Measurements from ENCODE around the gene FGA.
A peak's percentile ranks its signal among the peaks of the same experiment; 100 is the strongest.

Gene FGA

DNA sequence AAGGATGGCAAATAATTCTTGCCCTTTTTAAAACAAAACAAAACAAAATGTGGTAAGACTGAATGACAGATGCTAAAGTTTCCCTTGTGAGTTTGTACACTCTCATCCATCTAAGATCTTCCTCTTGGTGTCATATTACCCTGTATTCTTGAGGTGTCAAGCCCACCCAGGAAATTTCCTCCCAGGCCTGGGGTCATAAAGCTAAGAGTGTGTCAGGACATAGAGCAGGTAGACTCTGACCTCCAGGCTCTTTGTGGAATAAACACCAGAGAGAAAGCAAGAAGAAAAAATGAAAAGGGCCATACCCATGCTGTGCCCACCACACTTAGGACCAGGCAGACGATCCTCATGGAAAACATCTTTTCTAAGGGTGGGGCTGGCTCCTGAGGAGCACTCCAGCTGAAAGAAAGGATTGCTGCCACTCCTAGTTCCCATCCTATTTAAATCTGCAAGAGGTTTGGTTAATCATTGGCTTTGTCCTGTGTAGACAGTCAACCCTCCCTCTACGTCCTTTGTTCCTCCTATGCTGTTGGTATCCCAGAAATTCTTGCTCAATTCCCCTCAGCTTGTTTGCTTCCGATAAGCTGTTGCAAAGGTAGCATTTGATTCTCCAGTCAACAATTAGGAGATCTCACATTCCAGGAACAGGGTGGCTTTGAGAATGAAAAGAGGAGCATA, at the start of gene FGA:
Gene FGA (minus strand): TSS at position 414 of the 678 bp plus-strand sequence. CDS start 55 bp downstream, at position 359.
- H3K4me3 ChIP-seq (ENCODE audit: low read length): no peak within 1 kb of the TSS
- TF ChIP-seq, protein P1, sequence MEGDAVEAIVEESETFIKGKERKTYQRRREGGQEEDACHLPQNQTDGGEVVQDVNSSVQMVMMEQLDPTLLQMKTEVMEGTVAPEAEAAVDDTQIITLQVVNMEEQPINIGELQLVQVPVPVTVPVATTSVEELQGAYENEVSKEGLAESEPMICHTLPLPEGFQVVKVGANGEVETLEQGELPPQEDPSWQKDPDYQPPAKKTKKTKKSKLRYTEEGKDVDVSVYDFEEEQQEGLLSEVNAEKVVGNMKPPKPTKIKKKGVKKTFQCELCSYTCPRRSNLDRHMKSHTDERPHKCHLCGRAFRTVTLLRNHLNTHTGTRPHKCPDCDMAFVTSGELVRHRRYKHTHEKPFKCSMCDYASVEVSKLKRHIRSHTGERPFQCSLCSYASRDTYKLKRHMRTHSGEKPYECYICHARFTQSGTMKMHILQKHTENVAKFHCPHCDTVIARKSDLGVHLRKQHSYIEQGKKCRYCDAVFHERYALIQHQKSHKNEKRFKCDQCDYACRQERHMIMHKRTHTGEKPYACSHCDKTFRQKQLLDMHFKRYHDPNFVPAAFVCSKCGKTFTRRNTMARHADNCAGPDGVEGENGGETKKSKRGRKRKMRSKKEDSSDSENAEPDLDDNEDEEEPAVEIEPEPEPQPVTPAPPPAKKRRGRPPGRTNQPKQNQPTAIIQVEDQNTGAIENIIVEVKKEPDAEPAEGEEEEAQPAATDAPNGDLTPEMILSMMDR (IDR thresholded peaks at IDR 0.05; ENCODE audit: insufficient read depth, low read depth, low read length, missing control alignments): no peak
- no peak for DNase-seq (ENCODE audit: low read depth)

DNA sequence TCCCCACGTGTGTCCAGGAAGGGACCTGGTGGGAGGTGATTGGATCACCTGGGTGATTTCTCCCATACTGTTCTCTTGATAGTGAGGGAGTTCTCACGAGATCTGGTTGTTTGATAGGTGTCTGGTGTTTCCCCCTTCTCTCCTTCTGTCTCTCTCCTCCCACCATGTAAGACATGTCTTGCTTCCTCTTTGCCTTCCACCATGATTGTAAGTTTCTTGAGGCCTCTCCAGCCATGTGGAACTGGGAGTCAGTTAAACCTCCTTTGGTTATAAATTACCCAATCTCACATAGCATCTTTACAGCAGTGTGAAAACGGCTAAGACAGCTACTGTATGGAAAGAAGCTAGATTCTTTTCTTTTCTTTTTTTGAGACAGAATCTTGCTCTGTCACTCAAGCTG, 43.5 kb upstream of the FGA start:
- H3K4me3 ChIP-seq (ENCODE audit: low read length): no peak overlapping the region
- TF ChIP-seq, protein P1 (IDR thresholded peaks at IDR 0.05; ENCODE audit: insufficient read depth, low read depth, low read length, missing control alignments): no peak
- DNase-seq (ENCODE audit: low read depth): no peak

DNA sequence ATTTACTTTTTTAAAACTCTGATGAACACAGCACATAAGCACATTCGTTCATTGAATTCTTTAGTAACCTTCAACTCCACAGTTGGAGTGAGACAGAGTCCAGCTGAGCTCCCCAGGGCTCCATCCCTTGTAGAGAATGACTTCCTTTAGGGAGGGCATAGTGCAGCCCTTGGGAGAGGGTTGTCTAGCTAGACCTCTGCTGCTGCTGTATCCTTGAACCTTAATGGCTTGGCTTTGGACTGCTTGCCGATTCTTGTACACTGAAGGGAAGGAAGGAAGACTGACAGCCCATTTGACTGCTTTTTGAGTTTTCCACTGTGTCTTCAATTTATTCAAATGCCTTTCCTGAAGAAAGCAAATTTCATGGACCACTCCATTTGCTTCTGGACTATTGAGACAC, 41.3 kb upstream of the FGA start:
- no peak overlapping the region for H3K4me3 ChIP-seq (ENCODE audit: low read length)
- no peak for DNase-seq (ENCODE audit: low read depth)
- TF ChIP-seq, protein P1 (IDR thresholded peaks at IDR 0.05; ENCODE audit: insufficient read depth, low read depth, low read length, missing control alignments): no peak

DNA sequence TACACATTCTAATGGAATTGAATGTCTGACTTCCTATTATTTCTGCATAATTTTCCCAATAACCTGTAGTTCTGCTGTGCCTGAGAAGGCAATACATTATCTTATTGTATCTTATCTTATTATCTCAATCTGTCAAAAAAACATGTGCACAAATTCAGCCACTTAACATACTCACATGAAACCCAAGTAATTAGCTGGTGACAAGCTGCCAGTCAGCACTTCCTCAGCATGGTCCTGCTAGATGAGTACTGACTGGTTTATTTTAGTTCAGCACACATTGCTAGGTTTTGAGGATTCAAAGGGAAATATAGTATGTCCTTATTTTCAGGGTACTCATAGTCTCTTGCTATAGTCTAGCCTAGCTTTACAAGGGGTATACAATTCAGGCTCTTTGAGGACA, 39.8 kb upstream of the FGA start:
- no peak overlapping the region for H3K4me3 ChIP-seq (ENCODE audit: low read length)
- no peak for DNase-seq (ENCODE audit: low read depth)
- TF ChIP-seq, protein P1 (IDR thresholded peaks at IDR 0.05; ENCODE audit: insufficient read depth, low read depth, low read length, missing control alignments): no peak

DNA sequence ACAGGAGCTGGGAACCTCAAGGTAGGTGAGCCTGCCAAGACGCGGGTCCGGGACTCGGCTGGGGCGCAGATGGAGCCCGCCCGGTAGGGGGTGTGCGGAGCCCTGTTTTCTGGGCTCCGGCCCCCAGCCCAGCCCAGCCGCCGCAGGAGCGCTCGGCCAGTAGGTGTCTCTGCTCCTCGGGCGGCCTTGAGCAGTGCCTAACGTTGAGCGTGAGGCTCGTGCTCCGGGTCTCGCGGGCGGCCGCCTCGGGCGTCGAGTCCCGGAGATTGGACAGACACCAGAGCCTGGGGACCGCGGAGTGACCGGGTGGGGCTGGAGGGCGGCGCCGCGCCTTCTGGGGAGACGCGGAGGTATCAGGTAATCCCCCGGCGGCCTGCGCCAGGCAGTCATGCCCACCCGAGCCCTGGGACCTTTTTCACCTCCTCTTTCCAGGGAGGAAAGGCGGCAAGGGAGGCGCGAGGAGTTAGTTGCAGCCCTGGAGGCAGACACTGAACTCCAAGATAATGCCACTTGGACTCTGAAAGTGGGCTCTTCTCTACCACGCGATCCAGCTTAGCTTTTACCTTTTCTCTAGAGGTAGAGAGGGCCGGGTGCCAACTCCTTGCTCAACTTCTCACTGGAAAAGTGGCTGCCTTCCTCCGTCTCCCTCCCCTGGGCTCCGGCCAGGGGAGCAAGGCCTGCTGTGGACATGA, 36.4 kb upstream of the FGA start:
- TF ChIP-seq, protein P1 (IDR thresholded peaks at IDR 0.05; ENCODE audit: insufficient read depth, low read depth, low read length, missing control alignments): peak; percentile 60
- H3K4me3 ChIP-seq (ENCODE audit: low read length): peak overlapping the region; percentile 42
- peak; percentile 70 for DNase-seq (ENCODE audit: low read depth)

DNA sequence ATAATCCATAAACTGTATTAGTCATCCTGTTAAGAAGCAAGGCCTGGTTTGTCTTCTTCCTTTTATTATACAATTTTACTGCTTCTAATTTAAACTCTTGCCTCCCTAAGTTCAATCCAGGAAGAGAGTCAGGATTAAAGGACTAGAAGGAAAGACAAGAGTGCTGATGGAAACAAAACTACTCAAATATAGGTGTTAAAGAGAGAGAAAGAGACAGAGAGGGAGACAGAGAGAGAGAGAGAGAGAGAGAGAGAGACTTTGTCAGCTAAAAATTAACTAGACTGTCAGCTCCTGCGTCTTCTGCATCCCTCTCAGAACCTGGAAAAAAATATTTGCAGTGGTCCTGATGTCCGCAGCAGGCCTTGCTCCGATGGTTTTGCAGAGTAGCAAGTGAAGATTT, 35.4 kb upstream of the FGA start:
- no peak overlapping the region for H3K4me3 ChIP-seq (ENCODE audit: low read length)
- TF ChIP-seq, protein P1 (IDR thresholded peaks at IDR 0.05; ENCODE audit: insufficient read depth, low read depth, low read length, missing control alignments): no peak
- DNase-seq (ENCODE audit: low read depth): peak; percentile 11
